ENCODE results near the gene ETFDH. TPM values are rescaled to one million over a fixed set of nuclear protein-coding genes. Genes with fewer than 3 reads are reported as not detected.

ETFDH gene
- total and polyA plus RNA-seq, 10 of the 15 experiments (the other 5 are each of a cell fraction or from before 2014, with no cell fraction given): 10.9 to 30.4 (median 20.6) TPM

GRCh38 chr4:158670975-158671664, 976 bp upstream of the ETFDH start:
- peak overlapping the region; percentile 90 for H3K4me2 ChIP-seq (ENCODE audit: control insufficient read depth, insufficient read depth)
- BruUV-seq (replicated peaks): no TSS peak
- H3K4me3 ChIP-seq: peak overlapping the region; percentile 89
- peak overlapping the region; percentile 88 for H3K9ac ChIP-seq (ENCODE audit: control insufficient read depth, insufficient read depth, low read length)
- H2AFZ ChIP-seq (ENCODE audit: control insufficient read depth, low read depth, low read length): peak overlapping the region; percentile 82
- SMC1A ChIA-PET (ENCODE audit: uncharacterized antibody, unreplicated experiment): interaction anchor here (0.5 to 1.7 kb wide), 3 partner anchors 129 to 530 kb away, joined by 3 to 4 read pairs (median 4); no protein-coding TSS in a partner anchor
- no peaks in the 10 kb centered on the region for H3K27me3 ChIP-seq (replicated peaks in 1 of 2; ENCODE audit: control insufficient read depth in 2 of 2, insufficient read depth in 2 of 2, low read length in 1 of 2)
- peaks cover 0 to 2% of the 10 kb centered on the region in 2 experiments; a peak in 1 of 4 replicates for H3K36me3 ChIP-seq (ENCODE audit: control insufficient read depth in 2 of 2, insufficient read depth in 2 of 2, low read length in 1 of 2)
- no peaks in the 10 kb centered on the region for H3K4me1 ChIP-seq (ENCODE audit: control insufficient read depth, insufficient read depth, low read length)
- POLR2A ChIA-PET: interaction anchor here (0.8 to 1.4 kb wide), 3 partner anchors 8 to 150 kb away, joined by 3 read pairs; no protein-coding TSS in a partner anchor
- CTCF ChIA-PET: interaction anchor here (0.7 kb wide), 1 partner anchor 9 kb away, joined by 3 read pairs; no protein-coding TSS in a partner anchor
- intact Hi-C loops (cut with micrococcal nuclease; ENCODE audit: unreplicated experiment): no loop called here
- FAIRE-seq (no peak), ATAC-seq (peak; percentile 59), DNase-seq (ENCODE audit: low read depth, low spot score) (peak; percentile 30)
- RAD21 ChIA-PET (ENCODE audit: unreplicated experiment): interaction anchor here (1.3 kb wide), 2 partner anchors 180 to 507 kb away, joined by 3 read pairs; no protein-coding TSS in a partner anchor
- no peaks in the 10 kb centered on the region for H3K9me3 ChIP-seq (replicated peaks; ENCODE audit: control insufficient read depth, insufficient read depth, low read length)
- H3K79me2 ChIP-seq (ENCODE audit: control insufficient read depth, insufficient read depth, low read length): peaks cover 37% of the 10 kb centered on the region
- in situ Hi-C loops (cut with MboI): no loop called here
- WGBS (ENCODE audit: insufficient coverage, insufficient replicate concordance, low lambda C conversion rate, missing lambda C conversion rate): under 1% methylated on average over 21 of the region's 35 CpGs
- H3K27ac ChIP-seq (ENCODE audit: control insufficient read depth, insufficient read depth): peak overlapping the region; percentile 85
- H4K20me1 ChIP-seq (ENCODE audit: control insufficient read depth, insufficient read depth): no peaks in the 10 kb centered on the region
- TF ChIP-seq PML (IDR thresholded peaks at IDR 0.05; ENCODE audit: low read length) (no peak), FOXK2 (IDR thresholded peaks at IDR 0.05) (no peak), LARP7 (IDR thresholded peaks at IDR 0.05) (peak; percentile 69; the same call in 1 of the 2 replicates), SPI1 (IDR thresholded peaks at IDR 0.05; ENCODE audit: borderline replicate concordance, insufficient read depth, low read depth, low read length) (0 out of 2 replicates have a peak, but pooled peaks have one; percentile 2), CBX5 (IDR thresholded peaks at IDR 0.05; ENCODE audit: low read depth) (no peak), ZNF207 (IDR thresholded peaks at IDR 0.05; ENCODE audit: borderline replicate concordance) (no peak), BMI1 (IDR thresholded peaks at IDR 0.05; ENCODE audit: borderline replicate concordance) (no peak), POLR2A (IDR thresholded peaks at IDR 0.05; ENCODE audit: low read depth, low read length) (peak; percentile 24; the same call in 1 of the 2 replicates), SRF (IDR thresholded peaks at IDR 0.05; ENCODE audit: low read depth in 2 of 2, low read length in 2 of 2) (no peak), POU2F2 (IDR thresholded peaks at IDR 0.05; ENCODE audit: borderline replicate concordance, low read depth, low read length) (no peak), DPF2 (IDR thresholded peaks at IDR 0.05) (peak; percentile 87), TAF1 (IDR thresholded peaks at IDR 0.05; ENCODE audit: borderline replicate concordance, low read depth, low read length) (peak; percentile 89), RB1 (IDR thresholded peaks at IDR 0.05; ENCODE audit: borderline replicate concordance) (no peak), RFX5 (IDR thresholded peaks at IDR 0.05; ENCODE audit: low read depth, low read length) (no peak)
- TF ChIP-seq, protein P1, sequence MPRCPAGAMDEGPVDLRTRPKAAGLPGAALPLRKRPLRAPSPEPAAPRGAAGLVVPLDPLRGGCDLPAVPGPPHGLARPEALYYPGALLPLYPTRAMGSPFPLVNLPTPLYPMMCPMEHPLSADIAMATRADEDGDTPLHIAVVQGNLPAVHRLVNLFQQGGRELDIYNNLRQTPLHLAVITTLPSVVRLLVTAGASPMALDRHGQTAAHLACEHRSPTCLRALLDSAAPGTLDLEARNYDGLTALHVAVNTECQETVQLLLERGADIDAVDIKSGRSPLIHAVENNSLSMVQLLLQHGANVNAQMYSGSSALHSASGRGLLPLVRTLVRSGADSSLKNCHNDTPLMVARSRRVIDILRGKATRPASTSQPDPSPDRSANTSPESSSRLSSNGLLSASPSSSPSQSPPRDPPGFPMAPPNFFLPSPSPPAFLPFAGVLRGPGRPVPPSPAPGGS (IDR thresholded peaks at IDR 0.05; ENCODE audit: borderline replicate concordance, insufficient read depth, low read depth, low read length, poor library complexity, severe bottlenecking): peak; percentile 25
- TF ChIP-seq, protein P2, sequence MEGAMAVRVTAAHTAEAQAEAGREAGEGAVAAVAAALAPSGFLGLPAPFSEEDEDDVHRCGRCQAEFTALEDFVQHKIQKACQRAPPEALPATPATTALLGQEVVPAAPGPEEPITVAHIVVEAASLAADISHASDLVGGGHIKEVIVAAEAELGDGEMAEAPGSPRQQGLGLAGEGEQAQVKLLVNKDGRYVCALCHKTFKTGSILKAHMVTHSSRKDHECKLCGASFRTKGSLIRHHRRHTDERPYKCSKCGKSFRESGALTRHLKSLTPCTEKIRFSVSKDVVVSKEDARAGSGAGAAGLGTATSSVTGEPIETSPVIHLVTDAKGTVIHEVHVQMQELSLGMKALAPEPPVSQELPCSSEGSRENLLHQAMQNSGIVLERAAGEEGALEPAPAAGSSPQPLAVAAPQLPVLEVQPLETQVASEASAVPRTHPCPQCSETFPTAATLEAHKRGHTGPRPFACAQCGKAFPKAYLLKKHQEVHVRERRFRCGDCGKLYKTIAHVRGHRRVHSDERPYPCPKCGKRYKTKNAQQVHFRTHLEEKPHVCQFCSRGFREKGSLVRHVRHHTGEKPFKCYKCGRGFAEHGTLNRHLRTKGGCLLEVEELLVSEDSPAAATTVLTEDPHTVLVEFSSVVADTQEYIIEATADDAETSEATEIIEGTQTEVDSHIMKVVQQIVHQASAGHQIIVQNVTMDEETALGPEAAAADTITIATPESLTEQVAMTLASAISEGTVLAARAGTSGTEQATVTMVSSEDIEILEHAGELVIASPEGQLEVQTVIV (IDR thresholded peaks at IDR 0.05; ENCODE audit: borderline replicate concordance, partially characterized antibody): no peak
- TF ChIP-seq, protein P3, sequence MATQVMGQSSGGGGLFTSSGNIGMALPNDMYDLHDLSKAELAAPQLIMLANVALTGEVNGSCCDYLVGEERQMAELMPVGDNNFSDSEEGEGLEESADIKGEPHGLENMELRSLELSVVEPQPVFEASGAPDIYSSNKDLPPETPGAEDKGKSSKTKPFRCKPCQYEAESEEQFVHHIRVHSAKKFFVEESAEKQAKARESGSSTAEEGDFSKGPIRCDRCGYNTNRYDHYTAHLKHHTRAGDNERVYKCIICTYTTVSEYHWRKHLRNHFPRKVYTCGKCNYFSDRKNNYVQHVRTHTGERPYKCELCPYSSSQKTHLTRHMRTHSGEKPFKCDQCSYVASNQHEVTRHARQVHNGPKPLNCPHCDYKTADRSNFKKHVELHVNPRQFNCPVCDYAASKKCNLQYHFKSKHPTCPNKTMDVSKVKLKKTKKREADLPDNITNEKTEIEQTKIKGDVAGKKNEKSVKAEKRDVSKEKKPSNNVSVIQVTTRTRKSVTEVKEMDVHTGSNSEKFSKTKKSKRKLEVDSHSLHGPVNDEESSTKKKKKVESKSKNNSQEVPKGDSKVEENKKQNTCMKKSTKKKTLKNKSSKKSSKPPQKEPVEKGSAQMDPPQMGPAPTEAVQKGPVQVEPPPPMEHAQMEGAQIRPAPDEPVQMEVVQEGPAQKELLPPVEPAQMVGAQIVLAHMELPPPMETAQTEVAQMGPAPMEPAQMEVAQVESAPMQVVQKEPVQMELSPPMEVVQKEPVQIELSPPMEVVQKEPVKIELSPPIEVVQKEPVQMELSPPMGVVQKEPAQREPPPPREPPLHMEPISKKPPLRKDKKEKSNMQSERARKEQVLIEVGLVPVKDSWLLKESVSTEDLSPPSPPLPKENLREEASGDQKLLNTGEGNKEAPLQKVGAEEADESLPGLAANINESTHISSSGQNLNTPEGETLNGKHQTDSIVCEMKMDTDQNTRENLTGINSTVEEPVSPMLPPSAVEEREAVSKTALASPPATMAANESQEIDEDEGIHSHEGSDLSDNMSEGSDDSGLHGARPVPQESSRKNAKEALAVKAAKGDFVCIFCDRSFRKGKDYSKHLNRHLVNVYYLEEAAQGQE (IDR thresholded peaks at IDR 0.05; ENCODE audit: low read depth, low read length): 0 out of 2 replicates have a peak, but pooled peaks have one; percentile 38

Data from GM12878 (cell line).